Muscle of arm (tissue), 12 donors: Measurements from ENCODE around the gene SZRD1. TPM values are rescaled to one million over a fixed set of nuclear protein-coding genes. Genes with fewer than 3 reads are reported as not detected.

Experiments used
- DNase-seq: peaks from one replicate; pipeline ENCODE4 v3.0.0-alpha.2; 2013
- polyA plus RNA-seq, 12 donors: library from polyadenylated mRNA; unstranded; fragments of 120-200 nt; gene quantifications; one replicate each; pipeline ENCODE4 v1.2.1, GENCODE V29; 2013; ENCODE audit not compliant: insufficient read length in 12 of 12

The SZRD1 gene
- polyA plus RNA-seq, 12 donors, result 72.1 to 107 (median 86.0) TPM; not detected in 1

- no peak for DNase-seq
These were observed 58.3 kb downstream of the SZRD1 start for GRCh38 chr1:16425125-16426025.

GRCh38 chr1:16430606-16431005, 63.6 kb downstream of the SZRD1 start:
- no peak for DNase-seq

- DNase-seq, result no peak
These were observed 66.0 kb downstream of the SZRD1 start for GRCh38 chr1:16433030-16433429.

- no peak for DNase-seq
These were observed 67.0 kb downstream of the SZRD1 start for GRCh38 chr1:16434007-16434406.

GRCh38 chr1:16434501-16434900, 67.5 kb downstream of the SZRD1 start:
- DNase-seq, result no peak

- DNase-seq, result no peak
These were observed 70.0 kb downstream of the SZRD1 start, which contains the start of gene SPATA21 for GRCh38 chr1:16436946-16437474. SPATA21 (minus strand) TSS chr1:16437424; CDS start chr1:16431371, 6,053 bp downstream.

GRCh38 chr1:16438516-16438915, 71.5 kb downstream of the SZRD1 start:
- DNase-seq, result no peak

GRCh38 chr1:16438924-16439323, 71.9 kb downstream of the SZRD1 start:
- no peak for DNase-seq

GRCh38 chr1:16440131-16440469, 73.1 kb downstream of the SZRD1 start:
- no peak for DNase-seq

- peak; percentile 95 for DNase-seq
These were observed 73.6 kb downstream of the SZRD1 start, which contains the start of gene NECAP2 for GRCh38 chr1:16440470-16441281. NECAP2 (plus strand) TSS chr1:16440724; CDS start chr1:16440762, 38 bp downstream.

- DNase-seq, result peak; percentile 19
These were observed 74.2 kb downstream of the SZRD1 start for GRCh38 chr1:16441282-16441665.

GRCh38 chr1:16442265-16442664, 75.2 kb downstream of the SZRD1 start:
- DNase-seq, result no peak

GRCh38 chr1:16442941-16443340, 75.9 kb downstream of the SZRD1 start:
- no peak for DNase-seq

- no peak for DNase-seq
These were observed 77.1 kb downstream of the SZRD1 start for GRCh38 chr1:16443975-16444770.

GRCh38 chr1:16445052-16445451, 78.0 kb downstream of the SZRD1 start:
- DNase-seq, result no peak

GRCh38 chr1:16446116-16446515, 79.1 kb downstream of the SZRD1 start:
- no peak for DNase-seq

GRCh38 chr1:16447641-16448040, 80.6 kb downstream of the SZRD1 start:
- DNase-seq, result no peak
